NCI-H460 (cell line): ENCODE measurements around the gene PIP5K1C. TPM values are rescaled to one million over a fixed set of nuclear protein-coding genes. Genes with fewer than 3 reads are reported as not detected.
"Not testable (repeated sequence)": the region's sequence is repeated elsewhere in the genome, so short reads cannot be mapped to it uniquely, and the experiment has no call there.

Experiments used
- DNase-seq: peaks from one replicate; pipeline ENCODE4 v3.0.0-alpha.2; 2016; ENCODE audit warnings: low read depth; ENCODE audit errors: extremely low read depth
- total RNA-seq: library from RNA; depleted of rRNA; stranded (reverse); fragments of >200 nt; shearing (Covaris generic); gene quantifications from 2 replicates; pipeline ENCODE4 v1.2.3, GENCODE V29; 2014

PIP5K1C gene
- total RNA-seq, 1 experiment from 2014 or later: 6.2 TPM

DNA sequence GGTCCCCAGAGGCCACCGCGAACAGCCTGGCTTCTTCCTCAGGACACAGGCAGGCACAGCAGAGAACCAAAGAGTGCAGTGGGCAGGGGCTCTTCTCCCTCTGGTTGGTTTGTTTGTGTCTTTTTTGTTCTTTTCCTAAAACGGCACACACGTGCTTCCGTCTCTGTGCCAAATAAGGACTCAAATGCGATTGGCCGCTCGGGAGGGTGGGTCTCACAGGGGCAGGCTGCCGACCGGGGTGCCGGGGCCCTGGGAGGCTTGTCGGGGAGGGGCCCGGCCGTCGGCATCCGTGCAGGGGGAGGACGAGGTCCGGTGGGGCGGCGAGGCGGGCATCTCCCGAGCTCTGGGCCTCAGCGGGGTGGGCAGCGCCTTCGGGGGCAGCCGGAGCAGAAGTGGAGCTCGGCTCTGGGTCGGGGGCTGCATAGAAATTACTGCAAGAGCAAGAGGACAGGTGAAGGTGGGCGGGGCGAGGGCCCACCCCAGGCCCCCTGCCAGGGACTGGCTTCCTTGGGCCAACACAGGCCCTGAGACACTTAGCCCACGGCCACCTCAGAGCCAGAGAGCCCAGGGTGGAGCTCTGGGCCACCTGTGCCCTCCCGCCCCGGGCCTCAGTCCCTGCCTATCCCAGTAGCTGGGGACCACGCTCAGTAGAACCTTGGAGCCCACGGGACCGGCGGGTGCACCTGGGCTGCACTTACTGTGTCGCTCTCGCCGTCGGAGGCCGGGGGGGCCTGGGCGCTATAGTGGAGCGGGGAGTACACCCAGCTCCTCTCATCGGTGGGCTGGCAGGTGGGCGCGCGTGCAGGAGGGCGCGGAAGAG is 67.3 kb downstream of the PIP5K1C start:
- no peak for DNase-seq

DNA sequence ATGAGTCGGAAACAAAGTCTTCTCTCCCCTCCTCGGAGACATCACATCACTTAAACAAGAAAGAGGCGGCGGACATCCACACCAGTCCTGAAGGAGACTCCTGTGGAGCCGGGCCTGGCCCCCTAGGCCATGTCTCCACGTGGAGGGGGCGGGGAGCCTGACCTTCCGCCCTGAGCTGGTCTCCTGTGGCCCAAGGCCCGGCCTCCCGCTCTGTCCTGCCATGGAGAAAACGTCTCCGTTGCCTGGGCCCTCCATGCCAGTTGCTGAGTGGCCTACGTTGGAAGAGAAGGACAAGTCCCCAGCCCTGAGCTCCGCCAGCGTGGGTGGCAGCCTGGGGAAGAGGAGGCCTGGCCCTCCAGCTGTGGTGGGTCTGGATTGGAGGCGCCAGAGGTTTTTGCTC is 68.2 kb downstream of the PIP5K1C start:
- no peak for DNase-seq

DNA sequence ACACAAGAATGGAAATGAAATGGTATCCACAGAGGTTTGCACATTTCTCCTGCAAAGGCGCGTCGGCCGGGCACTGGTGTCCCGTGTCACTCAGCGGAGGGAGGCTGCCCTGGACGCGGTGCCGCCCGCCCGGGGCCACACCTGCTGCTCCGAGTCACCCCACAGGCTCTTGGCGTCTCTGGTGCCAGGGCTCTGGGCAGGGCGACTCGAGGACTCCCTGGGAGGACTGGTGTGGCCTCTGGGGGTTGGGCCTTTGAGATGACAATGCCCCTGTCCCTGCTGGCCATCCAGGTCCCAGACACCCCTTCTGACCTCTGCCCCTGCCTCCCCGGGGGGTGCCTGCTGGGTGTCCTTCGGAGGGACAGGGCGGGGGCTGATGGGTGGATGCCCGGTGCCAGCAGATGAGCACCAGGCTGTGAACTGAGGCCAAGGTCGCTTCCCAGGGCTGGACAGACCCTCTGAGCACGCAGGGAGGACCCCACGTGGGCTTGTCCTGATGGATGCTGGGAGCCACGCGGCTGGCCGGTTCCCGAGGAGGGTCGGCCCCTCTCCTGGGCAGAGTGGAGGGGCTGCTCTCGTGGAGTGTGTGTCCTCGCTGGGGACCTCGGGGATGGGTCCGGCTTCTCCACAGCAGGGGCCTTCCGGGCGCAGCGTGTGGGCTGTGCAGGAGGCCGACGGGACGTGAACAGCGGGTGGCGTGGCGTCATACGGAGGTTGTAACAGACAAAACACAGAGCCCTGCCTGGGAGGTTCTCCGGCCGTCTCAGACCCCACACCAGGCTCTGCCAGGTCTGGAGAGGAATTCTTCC is 69.0 kb downstream of the PIP5K1C start:
- no peak for DNase-seq

DNA sequence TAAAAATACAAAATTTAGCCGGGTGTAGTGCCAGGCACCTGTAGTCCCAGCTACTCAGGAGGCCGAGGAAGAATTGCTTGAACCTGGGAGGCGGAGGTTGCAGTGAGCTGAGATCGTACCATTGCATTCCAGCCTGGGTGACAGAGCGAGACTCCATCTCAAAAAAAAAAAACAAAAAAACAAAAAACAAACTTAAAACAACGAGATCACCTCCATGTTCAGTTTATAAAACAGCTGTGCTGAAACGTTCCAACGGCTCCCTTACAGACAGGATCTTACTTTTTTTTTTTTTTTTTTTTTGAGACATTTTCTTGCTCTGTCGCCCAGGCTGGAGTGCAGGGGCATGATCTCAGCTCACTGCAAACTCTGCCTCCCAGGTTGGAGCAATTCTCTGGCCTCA is 71.5 kb downstream of the PIP5K1C start:
- DNase-seq: not testable (repeated sequence)

DNA sequence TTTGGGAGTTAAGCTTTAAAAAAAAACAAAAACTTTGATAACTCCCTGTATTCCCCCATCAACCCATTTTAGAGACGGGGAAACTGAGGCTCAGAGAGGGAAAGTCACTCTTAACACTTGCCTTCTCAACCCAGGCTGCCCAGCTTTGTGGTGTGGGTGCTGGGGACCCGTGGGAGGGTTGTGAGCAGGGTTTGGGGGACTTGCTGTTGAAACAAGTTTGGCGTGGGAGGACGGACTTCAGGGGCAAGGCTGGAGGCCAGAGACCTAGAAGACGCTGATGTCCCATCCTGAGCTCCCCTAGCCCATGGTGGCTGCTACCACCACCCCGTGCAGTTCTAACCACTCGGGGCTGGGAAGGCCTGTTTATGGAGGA is 72.9 kb downstream of the PIP5K1C start:
- DNase-seq: no peak

DNA sequence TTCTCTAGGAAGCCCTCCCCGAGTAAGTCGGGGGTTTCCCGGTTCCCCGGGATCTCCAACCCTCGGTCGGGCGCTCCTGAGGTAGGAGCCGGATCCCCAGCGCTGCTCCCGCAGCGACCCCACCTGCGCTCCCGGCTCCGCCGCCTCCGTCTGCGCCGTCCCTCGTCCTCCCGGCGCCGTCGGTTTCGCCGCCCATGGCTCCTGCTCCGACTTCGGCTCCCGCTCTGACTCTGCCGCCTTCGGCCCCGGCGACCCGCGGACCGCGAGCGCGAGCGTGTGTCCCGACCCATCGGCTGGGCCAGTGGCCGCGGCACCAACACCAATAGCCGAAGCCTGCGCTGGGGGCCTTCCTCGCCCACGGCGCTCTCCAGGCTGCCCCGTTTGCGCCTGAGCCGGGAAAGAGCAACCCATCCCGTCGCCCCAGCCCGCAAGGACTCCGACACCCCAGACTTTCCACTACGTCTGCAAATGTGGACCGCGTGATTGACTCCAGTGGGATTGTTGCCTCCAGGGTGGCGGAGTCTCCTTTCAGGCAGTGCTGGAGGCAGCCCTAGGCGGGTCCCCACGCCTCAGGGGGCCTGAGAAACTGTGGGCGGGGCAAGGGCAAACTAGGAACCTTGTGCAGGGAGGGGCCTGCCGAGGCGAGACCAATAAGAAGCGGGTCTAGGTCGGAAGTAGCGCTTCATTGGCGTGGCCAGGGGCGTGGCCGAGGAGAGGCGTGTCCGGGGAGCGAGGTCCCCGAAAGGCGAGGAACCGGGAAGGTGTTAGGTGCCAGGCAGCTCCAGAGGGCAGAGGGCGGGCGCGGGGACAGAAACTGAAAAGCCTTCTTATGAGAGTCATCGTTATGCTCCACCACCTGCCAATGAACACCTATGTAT is 73.6 kb downstream of the PIP5K1C start, which contains the start of gene CACTIN:
TSS of gene CACTIN (minus strand) at position 318 of the 878 bp plus-strand sequence. CDS start at position 290, 28 bp downstream.
- DNase-seq: peak; percentile 97

DNA sequence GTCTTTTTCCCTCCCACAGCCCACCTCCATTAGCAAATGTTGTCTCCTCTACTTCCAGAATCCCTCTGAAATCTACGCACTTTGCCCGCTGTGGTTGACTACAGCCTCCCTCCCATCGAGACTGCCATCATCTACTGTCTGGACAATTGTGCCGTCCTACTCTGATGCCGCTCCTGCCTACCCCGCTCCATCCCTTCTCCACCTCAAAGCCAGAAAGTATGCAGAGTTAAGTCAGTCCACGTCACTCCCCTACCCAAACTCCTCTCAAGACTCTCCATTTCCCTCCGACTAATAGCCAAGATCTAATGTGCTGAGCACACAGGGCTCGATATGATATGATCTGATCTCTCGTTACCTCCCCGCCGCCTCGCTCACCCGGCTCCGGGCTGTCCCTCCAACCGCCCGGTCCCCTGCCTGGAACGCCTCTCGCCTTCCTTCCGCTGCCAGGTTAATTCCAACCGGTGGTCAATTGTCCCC is 74.2 kb downstream of the PIP5K1C start:
- no peak for DNase-seq

DNA sequence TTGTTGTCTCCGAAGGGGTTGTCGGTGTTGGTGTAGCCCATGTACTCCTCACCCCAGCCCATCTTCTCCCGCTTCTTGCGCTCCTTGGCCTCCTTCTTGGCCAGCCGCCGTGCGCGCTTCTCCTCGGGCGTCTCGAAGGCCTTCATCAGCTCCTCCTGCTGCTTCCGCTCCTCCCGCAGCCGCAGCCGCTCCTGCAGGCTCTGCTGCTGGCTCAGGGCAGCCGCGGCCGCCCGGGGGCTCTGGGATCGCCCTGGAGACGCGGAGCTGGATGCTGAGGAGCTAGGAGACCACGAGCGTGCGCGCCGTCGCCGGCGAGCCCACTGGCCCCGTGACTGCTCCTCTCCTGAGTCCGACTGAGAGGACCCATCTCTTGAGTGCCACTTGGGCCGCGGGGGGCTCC is 76.6 kb downstream of the PIP5K1C start:
- DNase-seq: no peak

DNA sequence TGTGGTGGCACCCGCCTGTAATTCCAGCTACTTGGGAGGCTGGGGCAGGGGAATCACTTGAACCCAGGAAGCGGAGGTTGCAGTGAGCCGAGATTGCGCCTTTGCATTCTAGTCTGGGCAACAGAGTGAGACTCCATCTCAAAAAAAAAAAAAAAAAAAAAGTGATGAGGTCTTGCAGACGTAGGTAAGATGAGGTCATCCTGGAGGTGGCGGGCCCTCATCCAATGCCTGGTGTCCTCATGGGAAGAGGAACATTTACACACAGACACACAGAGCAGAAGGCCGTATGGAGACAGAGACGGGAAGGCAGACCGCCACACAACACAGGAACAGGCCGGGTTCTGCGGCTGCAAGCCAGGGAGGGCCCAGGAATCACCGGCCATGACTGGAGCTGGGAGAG is 78.0 kb downstream of the PIP5K1C start:
- DNase-seq: no peak

DNA sequence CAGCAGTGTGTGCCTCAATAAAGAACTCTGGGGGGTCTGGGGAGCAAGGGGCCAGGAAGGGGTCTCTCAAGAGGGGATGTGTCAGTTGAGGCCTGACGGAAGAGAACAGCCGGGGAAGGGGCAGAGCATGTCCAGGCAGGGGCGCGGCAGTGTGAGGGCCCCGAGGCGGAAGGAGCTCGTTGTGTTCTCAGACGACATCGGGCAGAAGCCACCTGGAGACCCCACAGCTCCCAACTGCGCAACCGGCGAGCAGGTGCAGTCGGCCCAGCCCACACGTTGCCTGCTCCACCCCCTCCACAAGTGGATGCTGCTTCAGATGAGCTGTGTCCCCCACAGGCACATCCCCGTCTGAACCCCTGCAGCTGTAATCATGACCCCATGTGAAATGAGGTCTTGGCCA is 78.6 kb downstream of the PIP5K1C start:
- DNase-seq: no peak

DNA sequence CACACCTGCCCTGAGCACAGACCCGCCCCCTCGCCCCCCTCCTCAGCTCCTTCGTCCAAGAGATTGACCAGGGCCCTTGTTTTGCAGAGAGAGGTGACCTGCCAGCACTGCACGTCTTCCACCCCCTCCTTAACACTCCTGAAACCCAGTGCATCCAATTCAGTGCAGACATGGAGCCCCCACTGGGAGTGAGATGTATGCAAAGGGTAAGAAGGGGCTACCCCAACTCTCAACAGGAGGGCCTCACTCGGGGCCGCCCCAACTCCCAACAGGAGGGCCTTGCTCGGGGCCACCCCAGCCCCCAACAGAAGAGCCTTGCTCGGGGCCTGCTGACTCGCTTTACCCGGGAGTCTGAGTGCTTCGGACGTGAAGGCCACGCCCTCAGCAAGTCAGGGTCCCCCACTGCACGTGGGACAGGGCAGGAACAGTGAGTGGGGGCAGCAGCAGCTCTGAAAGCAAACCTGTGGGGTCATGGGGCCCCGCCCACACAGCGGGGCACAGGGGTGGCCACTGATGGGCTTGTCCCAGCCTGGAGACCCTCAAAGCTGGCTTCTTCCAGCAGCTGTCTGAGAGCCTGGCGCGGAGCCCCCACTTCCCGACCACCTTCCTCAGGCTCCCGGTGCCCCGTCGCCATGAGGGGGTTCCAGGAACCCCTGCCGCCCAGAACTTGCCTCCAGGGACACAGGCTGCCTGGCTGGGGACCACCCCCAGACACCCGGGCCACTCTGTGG is 79.3 kb downstream of the PIP5K1C start:
- DNase-seq: no peak

DNA sequence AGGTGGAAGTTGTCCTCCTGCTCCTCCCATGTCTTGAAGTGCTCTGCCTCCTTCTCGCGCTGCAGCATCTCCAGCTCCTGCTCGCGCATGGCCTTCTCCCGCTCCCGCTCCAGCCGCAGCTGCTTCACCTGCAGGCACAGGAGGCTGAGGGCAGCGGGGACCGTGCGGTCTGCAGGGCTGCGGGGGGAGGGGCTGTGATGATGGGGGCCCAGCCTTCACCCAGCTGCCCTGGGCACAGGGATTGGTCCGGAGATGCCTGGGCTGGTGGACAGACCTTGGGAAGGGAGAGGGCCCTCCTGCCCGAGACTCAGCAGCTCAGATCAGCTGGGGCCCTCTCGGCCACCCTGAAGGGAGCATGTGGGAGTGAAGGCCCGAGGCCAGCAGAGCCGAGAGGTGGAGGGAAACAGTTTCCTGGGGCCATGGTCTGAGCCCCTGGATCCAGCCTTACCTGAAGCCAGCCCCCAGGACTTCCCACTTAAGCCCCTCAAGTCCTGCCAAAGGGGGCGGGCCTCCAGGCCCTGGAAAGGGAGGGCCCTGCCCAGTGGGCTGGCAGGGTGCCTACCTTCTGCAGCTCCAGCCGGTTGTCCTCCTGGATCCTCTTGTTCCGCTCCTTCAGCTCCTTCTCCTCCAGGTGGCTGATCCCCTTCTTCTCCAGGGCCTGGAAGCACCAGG is 80.0 kb downstream of the PIP5K1C start:
- DNase-seq: no peak

DNA sequence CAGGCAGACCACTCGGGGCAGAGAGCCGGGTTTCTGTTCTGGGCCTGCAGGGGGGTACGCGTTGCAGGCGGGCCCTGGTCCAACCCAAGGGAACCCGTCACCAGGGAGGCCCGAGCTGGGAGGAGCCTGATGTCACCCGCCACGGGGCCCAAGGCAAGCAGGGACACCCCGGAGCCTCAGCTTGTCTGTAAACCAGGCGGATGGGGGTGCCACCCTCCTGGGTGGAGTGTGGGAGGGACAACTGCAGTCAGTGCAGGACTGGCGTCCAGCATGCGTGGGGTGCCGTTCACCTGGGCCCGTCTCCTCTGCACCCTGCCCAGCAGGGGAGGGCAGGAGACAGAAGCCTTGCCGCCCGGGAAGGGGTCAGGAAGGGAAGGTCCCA is 80.6 kb downstream of the PIP5K1C start:
- no peak for DNase-seq

DNA sequence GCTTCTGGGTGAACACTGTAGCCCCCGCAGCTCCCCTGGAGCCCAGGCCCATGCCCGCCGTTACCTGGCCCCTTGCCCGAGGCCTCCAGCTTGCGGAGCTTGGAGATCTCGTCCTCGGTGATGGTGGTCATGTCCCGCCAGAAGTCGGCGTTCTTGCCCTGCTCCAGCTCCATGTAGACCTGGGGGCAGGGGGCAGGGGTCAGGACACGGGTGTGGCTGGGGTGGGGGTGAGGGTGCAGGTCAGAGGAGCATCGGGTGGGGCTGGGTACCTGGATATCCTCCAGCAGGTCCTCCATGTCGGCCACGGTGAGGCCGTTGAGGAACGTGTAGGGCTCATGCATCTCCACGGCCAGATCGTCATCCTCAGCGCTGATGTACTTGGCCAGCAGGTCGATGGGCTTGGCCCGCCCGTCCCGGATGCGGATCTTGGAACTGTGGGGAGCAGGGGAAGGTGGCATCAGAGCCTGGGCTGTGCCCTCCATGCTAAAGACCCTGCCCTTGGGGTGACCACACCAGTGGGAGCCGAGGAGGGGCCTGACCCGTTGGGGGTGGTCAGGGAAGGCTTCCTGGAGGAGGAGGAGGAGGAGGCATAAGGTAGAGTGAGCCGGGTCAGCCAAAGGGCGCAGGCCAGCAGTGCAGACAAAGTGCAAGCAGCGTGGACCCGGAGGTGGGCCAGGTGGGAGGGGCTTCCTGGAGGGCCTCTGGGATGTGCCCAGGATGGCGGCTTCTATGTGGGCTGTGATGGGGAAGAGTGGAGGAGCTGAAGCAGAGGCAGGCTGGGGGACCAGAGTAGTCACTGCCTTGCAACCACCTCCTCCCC is 81.2 kb downstream of the PIP5K1C start:
- DNase-seq: no peak

DNA sequence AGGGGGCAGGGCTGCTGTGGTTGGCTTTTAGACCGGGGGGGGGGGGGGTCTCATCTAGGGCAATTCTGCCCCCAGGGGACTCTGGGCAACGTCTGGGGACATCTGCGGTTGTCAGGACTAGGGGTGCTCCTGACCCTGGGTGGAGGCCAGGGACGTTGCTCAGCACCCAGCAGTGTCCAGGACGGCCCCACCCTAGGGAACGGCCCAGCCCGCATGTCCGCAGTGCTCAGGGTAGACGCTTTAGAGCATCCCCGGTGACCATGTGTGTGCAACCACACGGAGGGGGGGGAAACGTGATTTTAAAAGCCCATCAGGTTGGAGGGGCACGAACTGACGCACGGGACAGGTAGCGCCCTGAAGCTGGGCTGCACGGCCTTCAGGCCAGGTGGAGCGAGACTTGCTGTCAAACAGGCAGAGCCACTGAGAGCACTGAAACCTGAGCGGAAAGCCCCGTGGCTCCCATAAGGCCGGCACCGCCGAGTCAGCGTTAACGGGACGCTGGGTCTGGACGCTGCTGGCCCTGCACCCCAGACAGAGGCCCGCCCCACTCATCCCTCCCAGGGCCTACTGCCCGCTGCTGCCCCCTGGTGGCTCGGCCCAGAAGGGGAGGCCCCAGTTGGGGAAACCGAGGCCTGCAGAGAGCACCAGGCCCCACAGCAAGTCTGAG is 82.0 kb downstream of the PIP5K1C start:
- DNase-seq: no peak

DNA sequence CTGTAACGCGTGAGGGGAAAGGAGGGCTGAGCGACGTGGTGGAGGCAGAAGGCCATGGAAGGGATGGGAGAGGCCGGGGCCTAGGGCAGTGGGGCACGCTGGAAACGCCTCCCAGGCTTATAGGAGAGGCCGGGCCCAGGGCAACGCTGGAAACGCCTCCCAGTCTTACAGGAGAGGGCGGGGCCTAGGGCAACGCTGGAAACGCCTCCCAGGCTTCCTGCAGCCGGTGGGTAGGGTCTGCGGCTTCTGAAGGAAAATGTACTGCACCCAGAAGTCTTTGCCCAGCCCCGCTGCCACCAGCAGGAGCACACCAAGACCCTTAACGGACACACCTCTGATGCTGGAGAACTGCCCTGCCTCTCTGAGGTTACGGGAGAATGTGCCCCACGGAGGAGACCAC is 82.8 kb downstream of the PIP5K1C start:
- DNase-seq: no peak

DNA sequence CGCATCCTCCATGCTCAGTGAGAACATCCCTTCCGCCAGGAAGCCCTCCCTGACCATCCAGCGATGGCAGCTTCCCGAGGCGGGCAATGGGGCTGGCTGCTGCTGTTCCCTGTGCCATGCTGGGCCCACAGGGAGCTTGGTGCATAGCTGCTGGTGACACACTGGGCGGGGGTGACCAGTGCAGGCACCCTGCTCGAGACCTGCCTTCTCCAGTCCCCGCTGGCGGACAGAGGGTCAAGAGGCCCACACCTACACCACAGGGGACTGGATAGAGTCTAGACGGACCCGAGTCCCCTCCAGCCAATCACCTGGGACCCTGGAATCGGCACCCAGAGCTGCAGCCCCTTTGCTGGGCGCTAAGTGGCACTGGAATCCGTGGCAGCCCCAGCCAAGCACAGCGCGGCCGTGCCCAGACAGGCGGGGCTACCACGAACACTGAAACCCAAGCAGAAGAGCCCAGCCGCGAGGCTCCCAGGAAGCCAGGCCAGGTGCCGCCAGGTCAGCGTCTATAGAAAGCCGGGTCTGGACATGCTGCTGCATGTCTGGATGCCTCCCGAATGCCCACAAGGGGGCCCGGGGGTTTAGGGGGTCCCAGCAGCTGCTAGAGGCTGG is 84.6 kb downstream of the PIP5K1C start:
- no peak for DNase-seq
